Ovary (tissue), 3 donors: ENCODE results near the gene EDAR.

Experiments used
- CTCF ChIP-seq, 3 donors: fragments of 450-650 bp in 2 of 3; fragments of 200-600 bp in 1 of 3; IDR thresholded peaks; one replicate each; pipeline versions ENCODE4 v1.5.1 to v1.8.0; 2016 to 2022; ENCODE audit warnings: antibody characterized with exemption in 3 of 3, mild to moderate bottlenecking in 1 of 3
- POLR2A ChIP-seq: fragments of 450-650 bp; IDR thresholded peaks from one replicate; pipeline ENCODE4 v1.6.1; 2017; ENCODE audit warnings: antibody characterized with exemption, mild to moderate bottlenecking, moderate library complexity
- donor health status: DM: no; HTN: no; CAD: no.

GRCh38 chr2:108866041-108866440 is 123.0 kb downstream of the EDAR start:
- no peak for TF ChIP-seq CTCF (IDR thresholded peaks at IDR 0.05)
- TF ChIP-seq POLR2A, result no peak
